GM13977 (cell line): Measurements from ENCODE around the gene DCT.
"Not testable (repeated sequence)": the region's sequence is repeated elsewhere in the genome, so short reads cannot be mapped to it uniquely, and the experiment has no call there.

ENCODE experiments used
- DNase-seq: peaks from one replicate; pipeline ENCODE4 v3.0.0; 2012; ENCODE audit warnings: low spot score
- in situ Hi-C: fragments of 300-500 bp; cut with MboI; formaldehyde crosslinking; loops from one replicate; pipeline ENCODE4 v1.12.0; 2022; ENCODE audit warnings: low sequenced_read_pairs, low pct_unique_long_range_greater_than_20kb, mixed read lengths, inconsistent platforms; ENCODE audit not compliant: unreplicated experiment
- TF ChIP-seq, protein P1 (sequence below): IDR thresholded peaks from 2 replicates; pipeline ENCODE4 v1.5.1; 2012; ENCODE audit warnings: mild to moderate bottlenecking, control low read depth; ENCODE audit not compliant: insufficient read depth; ENCODE audit errors: extremely low read depth, missing control alignments

DCT gene

GRCh38 chr13:94479616-94480015 is at the start of gene DCT:
DCT (minus strand) TSS chr13:94479682; CDS start chr13:94479255, 427 bp downstream.
- DNase-seq = no peak
- in situ Hi-C loops = no loop called here
- TF ChIP-seq, protein P1, sequence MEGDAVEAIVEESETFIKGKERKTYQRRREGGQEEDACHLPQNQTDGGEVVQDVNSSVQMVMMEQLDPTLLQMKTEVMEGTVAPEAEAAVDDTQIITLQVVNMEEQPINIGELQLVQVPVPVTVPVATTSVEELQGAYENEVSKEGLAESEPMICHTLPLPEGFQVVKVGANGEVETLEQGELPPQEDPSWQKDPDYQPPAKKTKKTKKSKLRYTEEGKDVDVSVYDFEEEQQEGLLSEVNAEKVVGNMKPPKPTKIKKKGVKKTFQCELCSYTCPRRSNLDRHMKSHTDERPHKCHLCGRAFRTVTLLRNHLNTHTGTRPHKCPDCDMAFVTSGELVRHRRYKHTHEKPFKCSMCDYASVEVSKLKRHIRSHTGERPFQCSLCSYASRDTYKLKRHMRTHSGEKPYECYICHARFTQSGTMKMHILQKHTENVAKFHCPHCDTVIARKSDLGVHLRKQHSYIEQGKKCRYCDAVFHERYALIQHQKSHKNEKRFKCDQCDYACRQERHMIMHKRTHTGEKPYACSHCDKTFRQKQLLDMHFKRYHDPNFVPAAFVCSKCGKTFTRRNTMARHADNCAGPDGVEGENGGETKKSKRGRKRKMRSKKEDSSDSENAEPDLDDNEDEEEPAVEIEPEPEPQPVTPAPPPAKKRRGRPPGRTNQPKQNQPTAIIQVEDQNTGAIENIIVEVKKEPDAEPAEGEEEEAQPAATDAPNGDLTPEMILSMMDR = no peak

DNA sequence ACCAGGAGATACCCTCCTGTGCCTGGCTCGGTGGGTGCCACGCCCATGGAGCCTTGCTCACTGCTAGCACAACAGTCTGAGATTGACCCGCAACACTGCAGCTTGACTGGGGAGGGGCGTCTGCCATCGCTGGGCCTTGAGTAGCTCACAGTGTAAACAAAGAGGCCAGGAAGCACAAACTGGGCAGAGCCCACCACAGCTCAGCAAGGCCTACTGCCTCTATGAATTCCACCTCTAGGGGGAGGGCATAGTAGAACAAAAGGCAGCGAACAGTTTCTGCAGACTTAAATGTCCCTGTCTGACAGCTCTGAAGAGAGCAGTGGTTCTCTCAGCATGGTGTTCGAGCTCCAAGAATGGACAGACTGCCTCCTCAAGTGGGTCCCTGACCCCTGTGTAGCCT is 47.5 kb upstream of the DCT start:
- in situ Hi-C loops, DNase-seq: not testable (repeated sequence)

GRCh38 chr13:94525781-94526180 is 46.3 kb upstream of the DCT start:
- TF ChIP-seq, protein P1 = no peak
- in situ Hi-C loops = no loop called here
- DNase-seq = no peak

DNA sequence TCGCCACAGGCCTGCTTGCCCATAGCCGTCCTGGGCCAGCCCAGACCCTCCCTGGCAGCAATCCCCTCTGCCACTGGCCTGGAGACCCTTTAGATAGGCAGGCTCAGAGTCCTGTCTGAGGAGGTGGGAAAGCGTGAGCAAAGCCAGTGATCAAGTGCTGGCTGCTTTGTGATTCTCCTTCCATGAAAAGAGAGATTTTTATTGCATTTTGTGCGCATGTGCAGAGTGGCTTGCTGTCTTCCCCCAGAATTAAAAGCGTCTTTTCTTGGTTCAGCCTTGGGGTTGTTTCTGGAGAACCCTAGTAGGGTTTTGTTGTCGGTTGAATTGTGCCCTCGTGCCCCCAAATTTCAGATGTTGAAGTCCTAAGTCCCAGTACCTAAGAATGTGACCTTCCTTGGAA is 44.9 kb upstream of the DCT start:
- in situ Hi-C loops = no loop called here
- DNase-seq = no peak
- TF ChIP-seq, protein P1 = no peak

GRCh38 chr13:94520001-94520400 is 40.5 kb upstream of the DCT start:
- in situ Hi-C loops = no loop called here
- TF ChIP-seq, protein P1 = no peak
- DNase-seq = no peak

- TF ChIP-seq, protein P1 = no peak
- DNase-seq = no peak
- in situ Hi-C loops = no loop called here
Measured at GRCh38 chr13:94516456-94516855, 37.0 kb upstream of the DCT start.

- in situ Hi-C loops = no loop called here
- TF ChIP-seq, protein P1 = no peak
- no peak for DNase-seq
Measured at GRCh38 chr13:94515911-94516310, 36.4 kb upstream of the DCT start.
